Osteoblast (primary cell): ENCODE data around the gene EYA3. TPM values are rescaled to one million over a fixed set of nuclear protein-coding genes. Genes with fewer than 3 reads are reported as not detected.
A peak's percentile ranks its signal among the peaks of the same experiment; 100 is the strongest.

Experiments used
- DNase-seq: peaks from one replicate; pipeline ENCODE4 v3.0.0; 2011; ENCODE audit warnings: low spot score, mixed read lengths; ENCODE audit not compliant: insufficient read length; ENCODE audit errors: missing footprints
- H2AFZ ChIP-seq: 2 replicates; pipeline ENCODE4 v1.6.0; 2011; ENCODE audit warnings: mild to moderate bottlenecking, low read length
- H3K27ac ChIP-seq: 2 replicates; pipeline ENCODE4 v1.5.1; 2011; ENCODE audit warnings: mild to moderate bottlenecking, low read depth, low read length, moderate library complexity
- H3K27me3 ChIP-seq: 2 replicates; pipeline ENCODE4 v1.6.0; 2012; ENCODE audit warnings: mild to moderate bottlenecking, control low read depth, inconsistent platforms, low read length, moderate library complexity; ENCODE audit not compliant: insufficient read depth
- H3K36me3 ChIP-seq: 2 replicates; pipeline ENCODE4 v1.5.1; 2011; ENCODE audit warnings: mild to moderate bottlenecking, low read length, control low read depth, moderate library complexity; ENCODE audit not compliant: insufficient read depth
- H3K4me1 ChIP-seq: 2 replicates; pipeline ENCODE4 v1.5.1; 2011; ENCODE audit warnings: mild to moderate bottlenecking, low read length, control low read depth, moderate library complexity; ENCODE audit not compliant: insufficient read depth
- H3K4me2 ChIP-seq: 2 replicates; pipeline ENCODE4 v1.6.0; 2011; ENCODE audit warnings: mild to moderate bottlenecking, low read length; ENCODE audit not compliant: insufficient read depth
- H3K4me3 ChIP-seq: fragments of 200-600 bp; sonication (generic); 3 replicates; pipeline ENCODE4 v1.5.1; 2012; ENCODE audit warnings: mild to moderate bottlenecking, low read length, inconsistent platforms; ENCODE audit not compliant: insufficient read depth
- H3K79me2 ChIP-seq: 2 replicates; pipeline ENCODE4 v1.6.0; 2012; ENCODE audit warnings: mild to moderate bottlenecking, low read length, control low read depth, inconsistent platforms; ENCODE audit not compliant: insufficient read depth
- H3K9me3 ChIP-seq: 2 replicates; pipeline ENCODE4 v1.5.1; 2011; ENCODE audit warnings: low read depth, low read length, control low read depth
- H4K20me1 ChIP-seq: 2 replicates; pipeline ENCODE4 v1.6.0; 2012; ENCODE audit warnings: mild to moderate bottlenecking, low read length, control low read depth; ENCODE audit not compliant: insufficient read depth
- total RNA-seq: library from RNA; depleted of rRNA; stranded (reverse); fragments of >200 nt; gene quantifications from 2 replicates; pipeline ENCODE4 v1.2.3, GENCODE V29; 2012
- TF ChIP-seq, protein P1 (sequence below): IDR thresholded peaks from 2 replicates; pipeline ENCODE4 v1.5.1; 2011; ENCODE audit warnings: mild to moderate bottlenecking, low read depth, low read length, moderate library complexity; ENCODE audit errors: extremely low read depth

The EYA3 gene
- total RNA-seq, 1 donor, result 10.9 TPM

GRCh38 chr1:27974417-27974781 is 114.0 kb downstream of the EYA3 start:
- Histone ChIP-seq H4K20me1 (no peaks in the 10 kb centered on the region), H2AFZ (no peak overlapping the region), H3K9me3 (no peaks in the 10 kb centered on the region), H3K79me2 (no peaks in the 10 kb centered on the region), H3K27me3 (no peaks in the 10 kb centered on the region), H3K36me3 (peaks cover 21% of the 10 kb centered on the region), H3K4me3 (no peak overlapping the region), H3K4me2 (no peak overlapping the region), H3K27ac (no peak overlapping the region), H3K4me1 (peaks cover 32% of the 10 kb centered on the region)
- TF ChIP-seq, protein P1, sequence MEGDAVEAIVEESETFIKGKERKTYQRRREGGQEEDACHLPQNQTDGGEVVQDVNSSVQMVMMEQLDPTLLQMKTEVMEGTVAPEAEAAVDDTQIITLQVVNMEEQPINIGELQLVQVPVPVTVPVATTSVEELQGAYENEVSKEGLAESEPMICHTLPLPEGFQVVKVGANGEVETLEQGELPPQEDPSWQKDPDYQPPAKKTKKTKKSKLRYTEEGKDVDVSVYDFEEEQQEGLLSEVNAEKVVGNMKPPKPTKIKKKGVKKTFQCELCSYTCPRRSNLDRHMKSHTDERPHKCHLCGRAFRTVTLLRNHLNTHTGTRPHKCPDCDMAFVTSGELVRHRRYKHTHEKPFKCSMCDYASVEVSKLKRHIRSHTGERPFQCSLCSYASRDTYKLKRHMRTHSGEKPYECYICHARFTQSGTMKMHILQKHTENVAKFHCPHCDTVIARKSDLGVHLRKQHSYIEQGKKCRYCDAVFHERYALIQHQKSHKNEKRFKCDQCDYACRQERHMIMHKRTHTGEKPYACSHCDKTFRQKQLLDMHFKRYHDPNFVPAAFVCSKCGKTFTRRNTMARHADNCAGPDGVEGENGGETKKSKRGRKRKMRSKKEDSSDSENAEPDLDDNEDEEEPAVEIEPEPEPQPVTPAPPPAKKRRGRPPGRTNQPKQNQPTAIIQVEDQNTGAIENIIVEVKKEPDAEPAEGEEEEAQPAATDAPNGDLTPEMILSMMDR, result no peak
- no peak for DNase-seq

DNA sequence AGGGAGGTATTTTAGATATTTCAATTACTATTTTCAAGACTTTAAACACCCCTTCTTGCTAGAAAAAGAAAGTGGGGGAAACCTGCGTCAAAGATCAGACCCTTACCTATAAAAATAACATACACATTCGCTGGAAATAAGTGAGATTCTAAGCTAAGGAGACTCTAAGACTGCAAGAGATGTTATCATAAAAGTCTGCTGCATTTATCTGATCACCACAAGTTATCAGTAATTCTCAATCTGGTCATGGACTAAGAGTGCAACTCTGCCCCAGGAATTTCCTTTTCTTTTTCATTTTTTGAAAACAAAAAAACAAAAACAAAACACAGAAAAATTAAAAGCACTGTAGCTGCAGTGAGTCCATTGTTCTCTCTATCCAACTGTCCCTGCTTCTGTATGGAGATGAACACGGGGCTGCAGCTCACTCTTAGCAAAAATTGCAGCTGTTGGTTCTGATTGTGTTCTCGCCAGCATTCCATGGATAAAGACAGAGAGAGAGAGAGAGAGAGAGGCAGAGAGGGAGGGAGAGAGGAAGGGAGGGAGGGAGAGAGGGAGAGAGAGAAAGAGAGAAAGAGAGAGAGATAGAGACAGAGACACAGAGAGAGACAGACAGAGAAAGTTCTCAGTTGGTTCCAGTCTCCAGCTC is 114.5 kb downstream of the EYA3 start:
- H3K4me1 ChIP-seq, result peaks cover 32% of the 10 kb centered on the region
- no peaks in the 10 kb centered on the region for H3K9me3 ChIP-seq
- no peak for DNase-seq
- H3K79me2 ChIP-seq, result no peaks in the 10 kb centered on the region
- no peak overlapping the region for H3K27ac ChIP-seq
- no peak overlapping the region for H3K4me3 ChIP-seq
- H3K27me3 ChIP-seq, result no peaks in the 10 kb centered on the region
- peaks cover 21% of the 10 kb centered on the region for H3K36me3 ChIP-seq
- no peak overlapping the region for H2AFZ ChIP-seq
- TF ChIP-seq, protein P1, result no peak
- no peak overlapping the region for H3K4me2 ChIP-seq
- no peaks in the 10 kb centered on the region for H4K20me1 ChIP-seq

GRCh38 chr1:27972141-27972540 is 116.3 kb downstream of the EYA3 start:
- Histone ChIP-seq H3K9me3 (no peaks in the 10 kb centered on the region), H3K4me2 (no peak overlapping the region), H3K79me2 (no peaks in the 10 kb centered on the region), H3K27me3 (no peaks in the 10 kb centered on the region), H4K20me1 (no peaks in the 10 kb centered on the region), H3K4me1 (peaks cover 48% of the 10 kb centered on the region), H2AFZ (no peak overlapping the region), H3K27ac (peak overlapping the region; percentile 0), H3K36me3 (peaks cover 27% of the 10 kb centered on the region), H3K4me3 (no peak overlapping the region)
- TF ChIP-seq, protein P1, result no peak
- no peak for DNase-seq

GRCh38 chr1:27971674-27972073 is 116.7 kb downstream of the EYA3 start:
- Histone ChIP-seq H3K4me3 (no peak overlapping the region), H4K20me1 (no peaks in the 10 kb centered on the region), H3K4me2 (no peak overlapping the region), H3K27me3 (no peaks in the 10 kb centered on the region), H3K79me2 (peaks cover under 1% of the 10 kb centered on the region), H3K27ac (peak overlapping the region; percentile 0), H3K9me3 (no peaks in the 10 kb centered on the region), H3K4me1 (peaks cover 48% of the 10 kb centered on the region), H3K36me3 (peaks cover 28% of the 10 kb centered on the region), H2AFZ (no peak overlapping the region)
- TF ChIP-seq, protein P1, result no peak
- DNase-seq, result no peak
